Left hindlimb (tissue), 1 donor: ENCODE results near the gene C5orf58.
"Not testable (repeated sequence)": the region's sequence is repeated elsewhere in the genome, so short reads cannot be mapped to it uniquely, and the experiment has no call there.

ENCODE experiments used
- DNase-seq: peaks from one replicate; pipeline ENCODE4 v3.0.0-alpha.2; 2018

C5orf58 gene

DNA sequence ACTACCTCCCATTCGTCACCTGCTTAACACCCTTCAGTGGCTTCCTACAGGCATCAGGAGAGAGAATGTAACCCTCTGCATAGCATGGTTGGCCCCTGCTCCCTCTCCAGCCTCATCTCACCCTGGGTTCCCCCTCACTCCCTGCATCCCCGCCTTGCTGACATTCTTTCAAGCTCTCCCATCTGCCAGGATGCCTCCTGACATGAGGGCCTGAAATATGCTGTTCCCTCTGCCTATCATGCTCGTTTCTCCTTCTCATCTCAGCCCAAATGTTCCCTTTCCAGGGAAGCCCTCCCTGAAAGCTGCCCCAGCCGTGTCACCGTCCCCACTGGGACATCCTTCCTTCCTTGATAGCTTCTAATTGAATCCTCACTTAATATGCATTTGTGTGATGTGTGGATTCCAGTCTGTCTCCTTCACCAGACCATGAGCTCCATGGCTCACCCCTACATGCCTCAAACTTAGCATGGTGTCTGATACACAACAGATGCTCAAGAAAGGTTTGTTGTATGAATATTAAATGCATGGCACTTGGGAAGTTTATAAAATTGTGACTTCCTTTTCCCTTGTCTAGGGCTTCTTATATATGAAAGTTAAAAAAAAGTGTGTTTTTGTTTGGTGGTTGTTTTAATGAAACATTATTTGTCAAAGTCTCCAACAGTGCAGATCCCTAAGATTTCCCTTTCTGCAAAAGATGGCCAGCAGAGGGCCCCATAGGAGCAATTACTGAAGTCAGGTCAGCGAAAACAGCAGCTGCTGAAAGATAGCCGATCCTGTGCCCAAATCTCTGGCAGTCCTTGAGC, 7.3 kb upstream of the C5orf58 start:
- DNase-seq, result peak; percentile 60

DNA sequence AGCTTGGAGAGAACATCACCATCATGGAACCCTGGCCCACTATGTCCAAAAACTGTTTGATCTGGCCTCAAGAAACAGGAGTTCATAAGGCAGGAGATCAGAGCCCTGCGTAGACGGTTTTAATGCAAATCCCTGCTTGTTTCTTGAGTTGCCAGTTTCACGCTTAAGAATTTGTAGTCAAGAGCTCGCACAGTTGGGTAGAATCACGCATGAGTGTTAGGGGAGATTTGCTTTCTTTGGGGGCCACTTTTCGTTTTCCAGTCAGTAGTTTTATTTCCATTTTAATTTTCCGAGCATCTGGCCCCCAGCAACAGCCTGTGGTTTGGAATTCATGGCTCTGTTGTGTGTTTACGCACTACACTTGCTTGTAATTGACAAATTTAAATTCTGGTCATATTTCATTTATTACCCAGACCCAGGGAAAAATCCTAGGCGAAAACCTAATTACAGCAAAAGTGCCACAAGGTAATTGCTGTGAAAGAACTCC, 6.6 kb upstream of the C5orf58 start:
- no peak for DNase-seq

DNA sequence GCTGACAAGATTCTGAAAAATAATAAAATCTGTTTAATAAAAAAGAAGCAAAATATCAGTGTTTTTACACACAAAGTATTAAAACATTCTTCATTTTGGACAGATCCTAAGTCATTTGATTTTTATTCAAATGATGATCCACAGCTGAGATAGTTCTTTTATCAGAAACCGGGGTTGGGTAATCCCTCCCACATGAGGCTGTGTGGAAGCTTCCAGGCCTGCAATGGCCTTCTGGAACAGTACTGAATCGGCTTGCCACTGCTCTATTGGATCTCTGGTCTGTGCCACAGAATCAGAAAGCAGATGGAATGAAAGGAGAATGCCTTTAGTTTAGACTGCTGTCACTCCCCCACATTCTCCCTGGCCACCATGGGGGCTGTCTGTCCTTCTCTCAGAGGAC, 6.1 kb upstream of the C5orf58 start:
- DNase-seq, result no peak

GRCh38 chr5:170228762-170229435, 3.9 kb upstream of the C5orf58 start:
- DNase-seq, result no peak

DNA sequence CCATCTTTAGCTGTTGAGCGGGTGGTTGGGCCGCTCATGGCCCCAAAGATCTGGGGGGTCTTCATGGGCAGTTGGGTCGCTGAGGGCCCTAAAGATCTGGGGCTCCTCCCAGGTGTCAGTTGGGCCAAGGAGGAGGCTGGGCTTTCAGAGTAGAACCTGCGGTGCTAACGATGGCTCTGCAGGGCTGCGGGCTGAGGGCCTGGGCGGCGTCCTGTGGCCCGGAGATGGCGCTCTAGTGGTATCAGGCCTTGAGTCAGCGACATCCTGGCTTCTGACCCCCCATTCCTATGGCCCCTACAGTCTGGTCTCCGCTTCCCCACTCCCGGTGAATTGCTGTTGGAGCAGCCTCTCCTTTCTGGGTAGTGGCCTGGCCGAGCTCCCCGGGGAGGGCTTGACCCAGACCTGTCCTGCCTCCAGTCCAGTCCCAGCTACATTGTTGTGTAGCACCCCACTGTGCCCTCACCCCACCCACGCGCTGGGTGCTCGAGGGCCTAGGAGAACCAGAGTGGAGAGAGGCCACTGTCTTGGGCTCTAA, 640 bp downstream of the C5orf58 start:
- no peak for DNase-seq

- DNase-seq, result no peak
Observed at GRCh38 chr5:170235876-170236864, 3.4 kb downstream of the C5orf58 start.

GRCh38 chr5:170238456-170239196, 5.8 kb downstream of the C5orf58 start:
- DNase-seq, result no peak

DNA sequence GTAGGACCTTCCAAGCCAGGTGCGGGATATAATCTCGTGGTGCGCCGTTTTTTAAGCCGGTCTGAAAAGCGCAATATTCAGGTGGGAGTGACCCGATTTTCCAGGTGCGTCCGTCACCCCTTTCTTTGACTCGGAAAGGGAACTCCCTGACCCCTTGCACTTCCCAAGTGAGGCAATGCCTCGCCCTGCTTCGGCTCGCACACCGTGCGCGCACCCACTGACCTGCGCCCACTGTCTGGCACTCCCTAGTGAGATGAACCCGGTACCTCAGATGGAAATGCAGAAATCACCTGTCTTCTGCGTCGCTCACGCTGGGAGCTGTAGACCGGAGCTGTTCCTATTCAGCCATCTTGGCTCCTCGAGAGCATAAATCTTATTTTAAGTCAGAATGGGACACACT, 12.7 kb downstream of the C5orf58 start:
- DNase-seq, result not testable (repeated sequence)

GRCh38 chr5:170246126-170246870, 13.5 kb downstream of the C5orf58 start:
- no peak for DNase-seq

GRCh38 chr5:170247363-170247762, 14.6 kb downstream of the C5orf58 start:
- no peak for DNase-seq

DNA sequence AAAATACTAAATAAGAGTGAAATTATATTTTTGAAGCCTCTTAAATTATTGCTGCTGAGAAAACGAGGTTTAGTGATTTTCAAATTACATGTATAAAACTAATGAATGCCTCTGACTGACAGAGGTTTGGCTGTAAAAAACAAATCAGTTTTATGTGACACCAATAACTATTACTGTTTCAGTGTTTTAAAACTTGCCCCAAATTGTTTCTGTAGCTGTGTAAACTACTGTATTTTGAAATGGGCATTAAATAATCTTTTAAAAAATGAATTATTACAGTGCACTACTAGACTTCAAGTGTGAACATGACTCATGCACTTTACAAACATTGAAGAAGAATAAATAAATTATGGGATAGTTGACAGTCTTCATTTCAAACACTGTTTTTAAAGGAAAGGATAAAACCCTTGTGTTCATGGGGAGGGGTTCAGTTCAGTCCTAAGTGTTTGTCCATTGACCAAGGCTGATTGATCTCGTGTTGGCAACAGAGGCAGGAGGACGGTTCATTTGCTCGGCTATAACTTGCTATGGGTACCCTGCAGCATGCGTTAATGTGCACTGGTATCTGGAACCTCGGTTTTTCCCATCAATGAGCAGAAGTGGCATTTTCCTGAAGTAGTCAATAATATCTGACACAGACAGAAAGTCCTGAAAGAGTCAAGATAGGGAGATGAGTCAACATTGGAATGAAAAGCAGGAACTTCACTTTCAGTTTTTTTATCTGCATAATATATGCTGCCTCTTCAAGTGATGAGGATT, 15.6 kb downstream of the C5orf58 start:
- DNase-seq, result no peak

DNA sequence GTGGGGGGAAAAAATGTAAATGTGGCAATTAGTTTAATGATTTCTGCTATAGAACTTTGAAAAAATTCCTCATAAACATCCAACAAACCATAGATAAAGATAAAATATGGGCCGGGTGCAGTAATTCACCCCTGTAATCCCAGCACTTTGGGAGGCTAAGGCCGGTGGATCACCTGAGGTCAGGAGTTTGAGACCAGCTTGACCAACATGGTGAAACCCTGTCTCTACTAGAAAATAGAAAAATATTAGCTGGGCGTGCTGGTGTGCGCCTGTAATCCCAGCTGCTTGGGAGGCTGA, 16.1 kb downstream of the C5orf58 start:
- DNase-seq, result not testable (repeated sequence)

- DNase-seq, result no peak
Observed at GRCh38 chr5:170249355-170249754, 16.6 kb downstream of the C5orf58 start.

DNA sequence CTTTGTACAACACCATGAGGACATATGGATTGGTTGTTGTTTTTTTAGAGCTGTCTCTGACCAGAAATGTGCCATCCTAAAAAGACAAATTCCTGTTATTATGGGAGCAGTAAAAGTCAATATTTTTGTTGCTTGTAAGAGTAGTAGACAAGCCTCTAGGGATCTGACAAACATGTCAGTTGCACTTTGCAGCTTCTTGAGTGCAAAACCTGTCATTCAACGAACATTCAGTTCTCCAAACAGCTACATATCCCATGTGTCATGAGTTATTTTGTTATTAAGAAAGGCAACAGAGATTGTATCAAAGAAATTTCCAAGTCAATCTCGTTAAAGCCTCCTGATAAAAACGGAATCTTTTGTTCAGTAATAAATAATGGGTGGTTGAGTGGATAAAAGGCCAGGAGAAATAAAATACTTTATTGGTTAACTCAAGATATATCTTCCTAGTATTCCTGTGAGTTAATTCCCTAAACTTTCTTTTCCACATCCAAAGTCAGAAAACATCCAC, 18.1 kb downstream of the C5orf58 start:
- DNase-seq, result no peak

GRCh38 chr5:170251462-170251861, 18.7 kb downstream of the C5orf58 start:
- no peak for DNase-seq

GRCh38 chr5:170252109-170252508, 19.3 kb downstream of the C5orf58 start:
- no peak for DNase-seq

- no peak for DNase-seq
Observed at GRCh38 chr5:170252720-170253350, 20.1 kb downstream of the C5orf58 start.

DNA sequence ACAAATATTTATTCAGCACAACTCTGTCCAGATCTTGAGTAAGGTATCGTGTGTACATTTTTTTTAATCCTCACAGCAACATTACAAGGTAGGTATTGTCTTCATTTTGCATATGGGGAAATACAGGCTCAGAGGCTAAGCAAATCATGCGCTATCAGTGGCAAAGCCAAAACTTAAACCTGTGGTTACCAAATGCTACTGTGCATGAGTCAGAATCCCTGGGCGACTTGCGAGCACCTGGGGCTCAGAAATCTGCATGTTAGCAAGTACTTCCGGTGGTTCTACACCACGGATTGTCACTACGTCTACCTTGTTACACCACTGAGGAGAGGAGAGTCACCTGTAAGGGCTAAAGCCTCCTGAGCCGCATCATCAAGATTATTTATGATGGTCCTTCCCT, 21.3 kb downstream of the C5orf58 start:
- no peak for DNase-seq

GRCh38 chr5:170256571-170256970, 23.8 kb downstream of the C5orf58 start:
- no peak for DNase-seq

DNA sequence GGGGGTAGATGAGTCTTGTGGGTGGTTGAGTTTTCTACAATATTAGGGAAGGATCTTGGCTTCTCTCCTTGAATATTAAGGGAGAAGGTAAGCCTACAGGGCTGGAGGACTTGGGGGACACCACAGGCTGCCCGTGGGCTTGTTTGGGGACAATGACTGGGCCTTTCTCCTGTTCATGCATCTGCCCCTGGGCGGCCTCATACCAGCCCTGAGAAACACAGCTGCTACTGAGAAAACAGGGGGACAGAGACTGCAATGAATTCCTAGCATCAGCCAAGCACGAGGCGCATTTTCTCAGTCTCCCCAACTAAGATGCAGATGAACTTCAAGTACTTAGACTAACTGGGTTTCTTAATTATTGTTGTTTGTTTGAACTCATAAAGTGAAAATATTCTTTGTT, 24.6 kb downstream of the C5orf58 start:
- DNase-seq, result no peak
